HG03095 (cell line): ENCODE measurements around the gene MPDZ.

Experiments
- ATAC-seq: cut with Tn5 transposase; IDR thresholded peaks from one replicate; pipeline ENCODE4 v1.9.1; 2021; ENCODE audit warnings: moderate library complexity; ENCODE audit not compliant: unreplicated experiment

The MPDZ gene

GRCh38 chr9:13090628-13091027 lies 188.9 kb downstream of the MPDZ start:
- ATAC-seq, result no peak

DNA sequence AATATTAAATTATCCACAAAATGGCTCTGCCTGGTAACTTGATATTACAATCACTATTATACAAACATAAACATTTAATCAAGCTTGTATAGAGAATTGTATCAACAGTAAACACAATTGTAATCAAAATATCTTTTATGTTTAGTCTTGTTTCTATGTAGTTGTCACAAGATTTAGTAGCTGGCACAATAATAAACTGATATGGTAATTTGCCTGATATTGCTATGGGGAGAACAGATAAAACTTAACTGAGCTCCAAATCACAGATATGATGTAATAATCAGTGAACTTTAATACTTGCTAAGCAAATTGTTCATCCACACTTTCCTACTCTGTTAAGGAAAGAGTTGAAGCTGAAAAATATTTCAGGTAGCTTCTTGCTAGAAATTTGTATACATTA lies 189.8 kb downstream of the MPDZ start:
- ATAC-seq, result no peak

- peak; percentile 78 for ATAC-seq
These were observed 190.6 kb downstream of the MPDZ start for GRCh38 chr9:13088720-13089427.

GRCh38 chr9:13083963-13084528 lies 195.4 kb downstream of the MPDZ start:
- ATAC-seq, result no peak

DNA sequence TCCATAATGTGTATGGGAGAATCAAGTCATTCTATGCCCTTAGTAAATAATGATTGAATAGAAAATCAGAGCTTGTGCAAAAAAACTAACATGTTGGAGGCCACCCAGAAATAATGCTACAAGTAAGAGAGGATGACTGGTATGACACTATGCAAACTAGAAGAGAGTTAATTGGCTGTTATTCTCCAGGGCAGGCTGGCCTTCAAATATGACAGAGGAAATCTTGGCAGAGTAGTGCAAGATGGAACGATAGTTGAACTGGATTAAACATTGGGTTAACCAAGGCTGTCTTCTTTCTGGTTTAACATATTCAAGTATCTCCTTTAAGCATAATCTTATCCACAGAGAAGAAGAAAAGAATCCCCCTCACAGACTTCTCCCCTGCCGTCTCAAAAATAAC lies 196.1 kb downstream of the MPDZ start:
- no peak for ATAC-seq

GRCh38 chr9:13082796-13083195 lies 196.7 kb downstream of the MPDZ start:
- ATAC-seq, result no peak

DNA sequence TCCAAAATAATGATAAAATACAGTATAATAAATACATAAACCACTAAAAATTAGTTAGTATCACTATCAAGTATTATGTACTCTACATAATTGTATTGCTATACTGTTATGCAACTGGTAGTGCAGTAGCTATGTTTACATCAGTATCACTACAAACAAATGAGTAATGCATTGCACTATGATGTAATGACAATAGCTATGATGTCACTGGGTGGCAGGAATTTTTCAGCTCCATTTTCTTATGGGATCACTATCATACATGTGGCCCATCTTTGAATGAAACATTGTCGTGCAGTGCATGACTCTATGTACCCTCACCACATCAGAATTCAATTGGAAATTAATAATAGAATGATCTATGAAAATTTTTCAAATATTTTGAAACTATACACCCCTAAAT lies 201.3 kb downstream of the MPDZ start:
- no peak for ATAC-seq

- ATAC-seq, result no peak
These were observed 202.9 kb downstream of the MPDZ start for GRCh38 chr9:13076616-13077015.

- no peak for ATAC-seq
These were observed 207.6 kb downstream of the MPDZ start for GRCh38 chr9:13071921-13072320.

GRCh38 chr9:13070612-13071595 lies 208.6 kb downstream of the MPDZ start:
- ATAC-seq, result no peak

DNA sequence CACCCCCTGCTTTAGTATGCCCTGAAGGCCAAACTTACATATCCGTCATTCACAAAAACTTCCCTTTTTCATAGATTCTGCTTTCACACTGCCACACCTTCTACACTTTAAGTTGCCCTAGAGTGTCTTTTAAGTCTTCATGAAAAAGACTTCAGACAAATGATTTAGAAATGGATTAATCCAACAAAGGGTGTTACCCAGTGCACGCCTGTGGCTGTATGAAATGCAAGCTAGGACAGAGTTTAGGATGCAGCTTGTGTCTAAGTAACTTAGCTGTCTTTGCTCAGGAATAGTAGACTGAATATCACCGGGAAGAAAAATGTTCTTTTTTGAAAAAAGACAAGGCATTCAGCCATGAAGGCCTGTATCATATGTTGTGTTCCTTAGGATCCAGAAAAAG lies 210.0 kb downstream of the MPDZ start:
- ATAC-seq, result no peak

GRCh38 chr9:13064676-13065075 lies 214.8 kb downstream of the MPDZ start:
- ATAC-seq, result no peak

DNA sequence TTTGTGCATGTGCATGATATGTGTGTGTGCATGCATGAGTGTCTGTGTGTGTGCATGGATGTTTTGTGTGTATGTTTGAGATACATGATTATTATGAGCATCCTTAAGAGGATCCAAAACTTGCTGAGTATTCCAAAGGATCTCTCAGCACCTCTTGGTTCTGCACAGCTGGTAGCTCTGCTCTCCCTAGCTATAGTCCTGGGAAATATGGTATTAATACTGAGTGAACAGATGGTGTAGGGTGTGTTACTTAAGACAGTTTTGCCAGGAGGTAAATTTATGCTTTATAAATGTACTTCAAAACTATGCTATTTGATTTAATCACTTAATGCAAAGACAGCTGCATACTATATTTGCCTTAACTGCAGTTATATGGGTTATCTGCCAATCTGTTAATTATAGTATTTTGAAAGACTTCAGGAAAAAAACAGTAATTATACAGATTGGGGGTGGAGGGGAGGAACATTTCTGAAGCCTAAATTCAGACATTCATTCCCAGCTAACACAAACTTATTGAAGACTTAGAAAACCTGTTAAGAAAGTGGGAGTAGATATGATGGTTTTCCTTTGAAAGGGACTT lies 215.5 kb downstream of the MPDZ start:
- ATAC-seq, result no peak

DNA sequence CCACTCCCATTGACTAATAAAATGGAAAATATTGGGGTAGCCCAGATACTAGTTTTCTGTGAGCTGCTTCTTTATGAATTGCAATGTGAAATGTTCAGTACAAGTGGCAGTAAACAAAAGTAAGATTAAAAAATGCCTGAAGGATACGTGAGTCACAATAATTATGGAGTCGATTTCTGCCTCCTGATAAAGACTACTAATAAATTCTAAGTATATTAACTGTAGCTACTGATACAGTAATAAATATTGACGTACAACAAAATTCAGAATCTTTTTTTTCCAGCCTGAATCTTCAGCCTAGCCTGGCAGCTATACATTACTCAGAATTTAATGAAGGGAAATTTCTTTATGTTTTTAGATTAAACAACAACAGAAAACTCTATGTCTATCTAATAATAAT lies 218.1 kb downstream of the MPDZ start:
- ATAC-seq, result no peak
